Body of pancreas (tissue), 4 donors: ENCODE data around the gene HIVEP2. TPM values are rescaled to one million over a fixed set of nuclear protein-coding genes. Genes with fewer than 3 reads are reported as not detected.

Experiments used
- ATAC-seq: fragments of 150-250 bp; one replicate; pipeline ENCODE4 v1.9.1; 2016
- DNase-seq, 4 donors: peaks; one replicate each; pipeline ENCODE4 v3.0.0-alpha.2; 2019
- H3K27ac ChIP-seq, 4 donors: fragments of 200-600 bp; sonication (generic); 1 replicate in 3 of 4; 2 replicates in 1 of 4; pipeline versions ENCODE4 v1.5.1 to v1.6.1; 2016 to 2019; ENCODE audit warnings: mild to moderate bottlenecking in 1 of 4, mixed read lengths in 1 of 4, moderate library complexity in 1 of 4
- H3K27me3 ChIP-seq, 2 donors: fragments of 200-600 bp; sonication (generic); one replicate each; pipeline ENCODE4 v1.6.0; 2016; ENCODE audit warnings: mild to moderate bottlenecking in 1 of 2
- H3K36me3 ChIP-seq, 2 donors: fragments of 200-600 bp; sonication (generic); replicated peaks in 1 of 2; 2 replicates each; pipeline ENCODE4 v1.5.1; 2016; ENCODE audit warnings: low read depth in 2 of 2; ENCODE audit not compliant: insufficient read depth in 1 of 2
- H3K4me1 ChIP-seq: fragments of 200-600 bp; sonication (generic); one replicate; pipeline ENCODE4 v1.6.0; 2016
- H3K4me3 ChIP-seq, 2 donors: fragments of 200-600 bp; sonication (generic); 1 replicate in 1 of 2; 2 replicates in 1 of 2; pipeline ENCODE4 v1.5.1; 2016 to 2019
- H3K9me3 ChIP-seq, 3 donors: fragments of 200-600 bp; sonication (generic); 1 replicate in 2 of 3; 2 replicates in 1 of 3; pipeline ENCODE4 v1.5.1; 2016
- POLR2A ChIP-seq, 3 donors: fragments of 450-650 bp; IDR thresholded peaks; one replicate each; pipeline ENCODE4 v1.6.1; 2016; ENCODE audit warnings: antibody characterized with exemption in 3 of 3, mild to moderate bottlenecking in 2 of 3
- WGBS, 2 donors: methylation state at CpG; one replicate each; pipeline ENCODE4 v1.1.5; 2017; 5-methylcytosine and 5-hydroxymethylcytosine counted together
- intact Hi-C: fragments of 100-400 bp; cut with DNase I; formaldehyde crosslinking; loops from one replicate; pipeline ENCODE4 v1.15.1; 2023
- total RNA-seq, 2 donors: library from RNA; depleted of rRNA; stranded (reverse); fragments of >200 nt; gene quantifications; one replicate each; pipeline ENCODE4 v1.1.0, GENCODE V29; 2016
- TF ChIP-seq, protein P1 (sequence below), 7 experiments: fragments of 450-650 bp in 4 of 7; fragments of 200-600 bp in 3 of 7; sonication (generic) in 3 of 7; IDR thresholded peaks; one replicate each; pipeline ENCODE4 v1.5.1; 2016 to 2019; ENCODE audit warnings: antibody characterized with exemption in 7 of 7

Gene HIVEP2
- total RNA-seq, 2 donors from 2014 or later: 11.2 to 16.5 TPM

DNA sequence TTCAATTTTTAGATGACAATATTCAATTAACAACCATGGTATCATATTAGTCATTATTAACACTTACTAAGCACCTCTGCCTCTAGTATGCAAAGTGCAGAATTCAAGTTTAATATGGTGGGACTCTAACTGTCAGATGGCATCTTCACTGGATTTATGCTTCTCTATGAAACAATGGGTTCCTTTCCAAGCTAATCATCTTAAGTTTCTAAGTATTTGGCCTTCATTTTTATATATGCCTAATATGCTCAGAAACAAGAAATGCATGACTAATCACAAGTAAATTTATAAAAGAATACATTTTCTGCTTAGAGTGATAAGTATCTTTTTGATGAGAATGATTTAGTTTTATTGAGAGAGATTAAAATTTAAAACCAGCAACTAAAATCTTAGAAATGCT, 144.7 kb downstream of the HIVEP2 start:
- TF ChIP-seq POLR2A (IDR thresholded peaks at IDR 0.05): no peak
- TF ChIP-seq, protein P1, sequence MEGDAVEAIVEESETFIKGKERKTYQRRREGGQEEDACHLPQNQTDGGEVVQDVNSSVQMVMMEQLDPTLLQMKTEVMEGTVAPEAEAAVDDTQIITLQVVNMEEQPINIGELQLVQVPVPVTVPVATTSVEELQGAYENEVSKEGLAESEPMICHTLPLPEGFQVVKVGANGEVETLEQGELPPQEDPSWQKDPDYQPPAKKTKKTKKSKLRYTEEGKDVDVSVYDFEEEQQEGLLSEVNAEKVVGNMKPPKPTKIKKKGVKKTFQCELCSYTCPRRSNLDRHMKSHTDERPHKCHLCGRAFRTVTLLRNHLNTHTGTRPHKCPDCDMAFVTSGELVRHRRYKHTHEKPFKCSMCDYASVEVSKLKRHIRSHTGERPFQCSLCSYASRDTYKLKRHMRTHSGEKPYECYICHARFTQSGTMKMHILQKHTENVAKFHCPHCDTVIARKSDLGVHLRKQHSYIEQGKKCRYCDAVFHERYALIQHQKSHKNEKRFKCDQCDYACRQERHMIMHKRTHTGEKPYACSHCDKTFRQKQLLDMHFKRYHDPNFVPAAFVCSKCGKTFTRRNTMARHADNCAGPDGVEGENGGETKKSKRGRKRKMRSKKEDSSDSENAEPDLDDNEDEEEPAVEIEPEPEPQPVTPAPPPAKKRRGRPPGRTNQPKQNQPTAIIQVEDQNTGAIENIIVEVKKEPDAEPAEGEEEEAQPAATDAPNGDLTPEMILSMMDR (IDR thresholded peaks at IDR 0.05): no peak
- DNase-seq (no peak), ATAC-seq (no peak)
- Histone ChIP-seq H3K27me3 (no peaks in the 10 kb centered on the region), H3K9me3 (no peaks in the 10 kb centered on the region), H3K4me1 (no peaks in the 10 kb centered on the region), H3K27ac (no peak overlapping the region), H3K36me3 (no peaks in the 10 kb centered on the region), H3K4me3 (no peak overlapping the region)
- intact Hi-C loops: no loop called here

DNA sequence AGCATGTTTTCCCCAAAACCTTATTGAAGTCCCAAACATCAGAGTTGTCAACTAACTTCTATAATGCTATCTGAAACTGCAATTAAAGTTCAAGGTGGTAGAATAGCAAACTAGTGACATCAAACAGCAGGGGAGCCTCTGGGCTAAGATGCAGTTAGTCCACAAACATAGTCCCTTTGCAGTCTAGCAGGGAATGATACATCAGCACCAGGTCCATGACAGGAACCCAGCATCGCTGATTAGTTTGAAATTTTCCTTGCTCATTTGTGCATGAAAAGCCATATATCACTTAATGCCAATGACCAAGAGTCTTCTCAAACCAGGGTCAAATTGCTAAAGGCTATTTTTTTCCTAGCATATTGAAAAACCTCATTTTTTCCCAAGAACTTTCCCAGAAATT, 145.3 kb downstream of the HIVEP2 start:
- Histone ChIP-seq H3K27me3 (no peaks in the 10 kb centered on the region), H3K9me3 (no peaks in the 10 kb centered on the region), H3K4me3 (no peak overlapping the region), H3K27ac (no peak overlapping the region), H3K4me1 (no peaks in the 10 kb centered on the region), H3K36me3 (no peaks in the 10 kb centered on the region)
- intact Hi-C loops: no loop called here
- 88 to 89% methylated on average over 1 of the region's 1 CpG for WGBS, 2 donors
- no peak for ATAC-seq
- DNase-seq: no peak
- TF ChIP-seq POLR2A (IDR thresholded peaks at IDR 0.05): no peak
- TF ChIP-seq, protein P1 (IDR thresholded peaks at IDR 0.05): no peak

DNA sequence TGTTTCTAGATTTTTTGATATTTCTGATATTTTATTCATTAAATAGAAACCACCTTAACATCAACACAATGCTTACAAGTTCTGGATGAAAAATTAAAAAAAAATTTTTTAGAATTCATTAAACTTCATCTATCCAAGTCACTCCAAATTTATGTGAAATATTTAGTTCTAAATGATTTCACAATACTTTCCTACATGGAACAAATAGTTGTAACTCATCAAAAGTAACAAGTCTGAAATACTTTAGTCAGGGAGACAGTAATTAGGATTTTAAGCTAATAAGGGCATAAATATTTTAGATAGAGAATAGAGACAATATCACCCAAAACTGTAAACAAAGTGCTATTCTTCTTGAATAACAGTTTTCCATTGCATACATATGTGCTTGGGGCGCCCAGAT, 147.8 kb downstream of the HIVEP2 start:
- 94 to 97% methylated on average over 1 of the region's 1 CpG for WGBS, 2 donors
- Histone ChIP-seq H3K27me3 (no peaks in the 10 kb centered on the region), H3K36me3 (no peaks in the 10 kb centered on the region), H3K9me3 (no peaks in the 10 kb centered on the region), H3K4me1 (no peaks in the 10 kb centered on the region), H3K27ac (no peak overlapping the region), H3K4me3 (no peak overlapping the region)
- no peak for DNase-seq
- ATAC-seq: no peak
- TF ChIP-seq, protein P1 (IDR thresholded peaks at IDR 0.05): no peak
- TF ChIP-seq POLR2A (IDR thresholded peaks at IDR 0.05): no peak
- intact Hi-C loops: no loop called here

DNA sequence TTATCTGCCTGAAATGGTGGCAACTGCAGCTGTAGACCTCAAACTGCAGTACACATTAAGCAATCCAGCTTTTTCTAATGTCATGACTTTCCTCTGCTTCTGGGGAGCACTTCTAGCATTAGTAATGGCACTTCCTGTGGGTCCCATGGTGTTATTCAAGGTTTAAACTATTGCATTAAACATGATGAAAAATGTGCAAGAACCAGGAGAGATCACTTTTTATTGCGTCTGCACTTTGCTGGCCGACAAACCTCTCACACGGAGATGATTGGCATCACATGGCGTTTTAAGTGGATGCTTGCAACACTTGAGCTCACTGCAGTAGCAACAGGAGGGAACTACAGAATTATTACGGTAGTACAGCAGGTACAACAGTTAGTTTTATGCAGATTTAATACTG, 148.4 kb downstream of the HIVEP2 start:
- Histone ChIP-seq H3K27ac (no peak overlapping the region), H3K36me3 (no peaks in the 10 kb centered on the region), H3K9me3 (no peaks in the 10 kb centered on the region), H3K4me3 (no peak overlapping the region), H3K27me3 (no peaks in the 10 kb centered on the region), H3K4me1 (no peaks in the 10 kb centered on the region)
- 81 to 91% methylated on average over 5 of the region's 5 CpGs for WGBS, 2 donors
- TF ChIP-seq, protein P1 (IDR thresholded peaks at IDR 0.05): no peak
- TF ChIP-seq POLR2A (IDR thresholded peaks at IDR 0.05): no peak
- DNase-seq (peak in 1 of 4 donors; percentile 28), ATAC-seq (no peak)
- intact Hi-C loops: no loop called here

DNA sequence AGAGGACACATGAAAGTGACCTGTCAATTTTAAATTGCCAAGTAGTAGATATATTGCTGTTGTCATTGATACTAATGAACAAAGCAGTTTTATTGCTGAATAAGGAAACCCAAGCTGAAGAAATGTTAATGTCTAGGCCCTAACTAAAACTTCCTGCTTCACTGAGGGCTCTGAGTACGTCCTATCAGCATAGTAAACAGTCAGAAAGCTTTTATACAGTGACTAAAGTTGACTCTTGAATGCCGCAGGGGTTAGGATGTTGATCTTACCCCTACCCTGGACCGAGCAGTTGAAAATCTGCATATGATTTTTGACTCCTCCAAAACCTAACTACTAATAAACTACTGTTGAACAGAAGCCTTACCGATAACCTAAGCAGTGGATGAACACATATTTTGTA, 149.0 kb downstream of the HIVEP2 start:
- Histone ChIP-seq H3K4me3 (no peak overlapping the region), H3K9me3 (no peaks in the 10 kb centered on the region), H3K36me3 (no peaks in the 10 kb centered on the region), H3K27ac (no peak overlapping the region), H3K4me1 (no peaks in the 10 kb centered on the region), H3K27me3 (no peaks in the 10 kb centered on the region)
- DNase-seq (no peak), ATAC-seq (no peak)
- no peak for TF ChIP-seq POLR2A (IDR thresholded peaks at IDR 0.05)
- TF ChIP-seq, protein P1 (IDR thresholded peaks at IDR 0.05): no peak
- 96 to 97% methylated on average over 4 of the region's 4 CpGs for WGBS, 2 donors
- intact Hi-C loops: no loop called here
